Naive thymus-derived CD4-positive, alpha-beta T cell (primary cell): ENCODE measurements around the gene C19orf73. TPM values are rescaled to one million over a fixed set of nuclear protein-coding genes. Genes with fewer than 3 reads are reported as not detected.
A peak's percentile ranks its signal among the peaks of the same experiment; 100 is the strongest.

Experiments
- ATAC-seq: fragments of 150-1000 bp; cut with Tn5 transposase; 2 replicates; pipeline ENCODE4 v1.10.0; 2021; ENCODE audit warnings: mild to moderate bottlenecking, moderate library complexity
- CTCF ChIA-PET: fragments of 350-600 bp; sonication (Branson Sonifier 250); formaldehyde crosslinking; loops from one replicate; lab custom pipeline; 2021; ENCODE audit warnings: antibody characterized with exemption; lab: Charles Lee
- POLR2A ChIA-PET: fragments of 350-600 bp; sonication (Branson Sonifier 250); formaldehyde crosslinking; loops from one replicate; lab custom pipeline; 2021; ENCODE audit warnings: antibody characterized with exemption, inconsistent platforms; lab: Charles Lee
- DNase-seq, 9 donors: peaks; one replicate each; pipeline versions ENCODE4 v3.0.0 to v3.0.0-alpha.2; 2020 to 2022; ENCODE audit warnings: mixed read lengths in 1 of 9
- H3K27ac ChIP-seq: one replicate; pipeline ENCODE4 v1.7.0; 2013; ENCODE audit warnings: mild to moderate bottlenecking, low read depth, low read length, moderate library complexity
- H3K27me3 ChIP-seq, 2 donors: one replicate each; pipeline ENCODE4 v1.7.0; 2013; ENCODE audit warnings: low read length in 2 of 2, mild to moderate bottlenecking in 2 of 2, moderate library complexity in 2 of 2; ENCODE audit not compliant: control insufficient read depth in 2 of 2, insufficient read depth in 2 of 2
- H3K36me3 ChIP-seq, 3 experiments: 1 replicate in 2 of 3; 2 replicates in 1 of 3; pipeline ENCODE4 v1.7.0; 2013; ENCODE audit warnings: low read length in 3 of 3, mild to moderate bottlenecking in 3 of 3, moderate library complexity in 1 of 3; ENCODE audit not compliant: insufficient read depth in 3 of 3, control insufficient read depth in 2 of 3
- H3K4me1 ChIP-seq, 2 donors: one replicate each; pipeline ENCODE4 v1.7.0; 2013; ENCODE audit warnings: low read length in 2 of 2, mild to moderate bottlenecking in 2 of 2, moderate library complexity in 1 of 2; ENCODE audit not compliant: control insufficient read depth in 2 of 2, insufficient read depth in 2 of 2
- H3K4me3 ChIP-seq: 2 replicates; pipeline ENCODE4 v1.7.0; 2013; ENCODE audit warnings: mild to moderate bottlenecking, low read length
- H3K9me3 ChIP-seq, 3 experiments: 1 replicate in 2 of 3; 2 replicates in 1 of 3; pipeline ENCODE4 v1.7.0; 2013; ENCODE audit warnings: low read length in 3 of 3; ENCODE audit not compliant: control insufficient read depth in 2 of 3
- H3K27ac Mint-ChIP-seq, 9 donors: one replicate each; pipeline ENCODE4 v1.8.0; 2020 to 2022; ENCODE audit warnings: mixed read lengths in 9 of 9, mild to moderate bottlenecking in 8 of 9, moderate library complexity in 5 of 9, inconsistent platforms in 2 of 9
- H3K27me3 Mint-ChIP-seq, 5 donors: one replicate each; pipeline ENCODE4 v1.8.0; 2021 to 2022; ENCODE audit warnings: mixed read lengths in 5 of 5, mild to moderate bottlenecking in 1 of 5
- H3K36me3 Mint-ChIP-seq, 5 donors: one replicate each; pipeline ENCODE4 v1.8.0; 2020 to 2022; ENCODE audit warnings: mixed read lengths in 5 of 5, mild to moderate bottlenecking in 3 of 5, inconsistent platforms in 1 of 5
- H3K4me1 Mint-ChIP-seq, 7 donors: one replicate each; pipeline ENCODE4 v1.8.0; 2020 to 2022; ENCODE audit warnings: mixed read lengths in 7 of 7, mild to moderate bottlenecking in 3 of 7, inconsistent platforms in 1 of 7
- H3K4me3 Mint-ChIP-seq, 10 donors: one replicate each; pipeline ENCODE4 v1.8.0; 2020 to 2022; ENCODE audit warnings: mild to moderate bottlenecking in 10 of 10, mixed read lengths in 10 of 10, moderate library complexity in 6 of 10, inconsistent platforms in 2 of 10
- H3K9me3 Mint-ChIP-seq, 11 donors: one replicate each; pipeline ENCODE4 v1.8.0; 2020 to 2022; ENCODE audit warnings: mixed read lengths in 11 of 11, mild to moderate bottlenecking in 4 of 11, inconsistent platforms in 1 of 11, moderate library complexity in 1 of 11
- intact Hi-C, 2 donors: fragments of 100-400 bp; cut with micrococcal nuclease; formaldehyde crosslinking; loops; one replicate each; pipeline ENCODE4 v1.15.1; 2023
- polyA plus RNA-seq, 2 donors: library from polyadenylated mRNA; unstranded; fragments of 300-500 nt; fragmentation: Illumina TruSeq; gene quantifications; one replicate each; pipeline ENCODE4 v1.2.3, GENCODE V29; 2021
- total RNA-seq, 6 experiments: library from RNA in 5 of 6; stranded (reverse) in 5 of 6; gene quantifications; 1 replicate in 5 of 6; 2 replicates in 1 of 6; pipeline ENCODE4 v1.2.3 and lab custom pipeline; 2021 to 2026

C19orf73 gene
- total and polyA plus RNA-seq, 7 experiments from 2014 or later = 1.3 to 4.8 (median 2.3) TPM

DNA sequence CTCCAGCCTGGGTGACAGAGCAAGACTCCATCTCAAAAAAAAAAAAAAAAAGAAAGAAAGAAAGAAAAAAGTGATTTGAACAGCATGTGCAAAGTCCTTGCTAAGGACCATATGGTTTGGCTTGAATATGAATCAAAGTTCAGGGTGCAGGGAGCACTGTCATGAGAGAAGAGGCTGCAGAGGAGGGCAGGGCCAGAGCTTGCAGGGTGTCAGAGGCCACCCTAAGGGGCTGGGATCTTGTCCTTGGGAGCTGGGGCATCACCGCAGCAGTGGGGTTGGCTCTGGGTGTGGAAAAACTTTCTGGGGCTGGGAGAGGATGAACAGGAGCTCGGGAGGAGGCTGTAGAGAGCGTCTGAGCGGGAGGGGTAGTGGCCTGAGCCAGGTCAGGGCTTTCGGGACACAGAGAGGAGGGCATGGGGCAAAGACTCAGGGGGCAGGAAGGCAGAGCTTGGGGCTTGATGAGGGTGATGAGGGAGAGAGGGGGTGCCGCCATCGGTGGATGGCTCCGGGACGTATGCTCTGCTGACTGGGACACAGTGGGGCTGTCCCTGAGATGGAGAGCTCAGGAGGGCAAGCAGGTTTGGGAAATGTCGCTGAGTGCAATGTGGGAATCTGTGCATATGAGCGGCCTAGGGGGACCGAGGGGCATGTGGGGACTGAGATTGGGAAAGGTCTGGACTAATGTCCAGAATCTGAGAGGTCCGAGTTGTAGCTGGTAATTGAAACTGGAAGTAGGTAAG lies 41.7 kb upstream of the C19orf73 start:
- H3K4me1 ChIP-seq = peaks cover 0 to 7% of the 10 kb centered on the region in 2 donors
- ChIA-PET CTCF (no interaction called here), POLR2A (no interaction called here)
- H3K4me1 Mint-ChIP-seq = peaks cover 5 to 12% (median 7%) of the 10 kb centered on the region in 7 donors
- no peaks in the 10 kb centered on the region for H3K9me3 ChIP-seq
- no peaks in the 10 kb centered on the region for H3K9me3 Mint-ChIP-seq
- intact Hi-C loops = no loop called here
- H3K27me3 Mint-ChIP-seq = peaks cover 34 to 49% (median 40%) of the 10 kb centered on the region in 5 donors
- H3K36me3 ChIP-seq = no peaks in the 10 kb centered on the region
- H3K27ac ChIP-seq = no peak overlapping the region
- H3K36me3 Mint-ChIP-seq = peaks cover 0 to 4% (median 0%) of the 10 kb centered on the region in 5 donors
- ATAC-seq = no peak
- H3K4me3 ChIP-seq = no peak overlapping the region
- H3K27me3 ChIP-seq = peaks cover 0 to 12% of the 10 kb centered on the region in 2 donors
- H3K27ac Mint-ChIP-seq = no peak overlapping the region
- no peak for DNase-seq
- H3K4me3 Mint-ChIP-seq = no peak overlapping the region

DNA sequence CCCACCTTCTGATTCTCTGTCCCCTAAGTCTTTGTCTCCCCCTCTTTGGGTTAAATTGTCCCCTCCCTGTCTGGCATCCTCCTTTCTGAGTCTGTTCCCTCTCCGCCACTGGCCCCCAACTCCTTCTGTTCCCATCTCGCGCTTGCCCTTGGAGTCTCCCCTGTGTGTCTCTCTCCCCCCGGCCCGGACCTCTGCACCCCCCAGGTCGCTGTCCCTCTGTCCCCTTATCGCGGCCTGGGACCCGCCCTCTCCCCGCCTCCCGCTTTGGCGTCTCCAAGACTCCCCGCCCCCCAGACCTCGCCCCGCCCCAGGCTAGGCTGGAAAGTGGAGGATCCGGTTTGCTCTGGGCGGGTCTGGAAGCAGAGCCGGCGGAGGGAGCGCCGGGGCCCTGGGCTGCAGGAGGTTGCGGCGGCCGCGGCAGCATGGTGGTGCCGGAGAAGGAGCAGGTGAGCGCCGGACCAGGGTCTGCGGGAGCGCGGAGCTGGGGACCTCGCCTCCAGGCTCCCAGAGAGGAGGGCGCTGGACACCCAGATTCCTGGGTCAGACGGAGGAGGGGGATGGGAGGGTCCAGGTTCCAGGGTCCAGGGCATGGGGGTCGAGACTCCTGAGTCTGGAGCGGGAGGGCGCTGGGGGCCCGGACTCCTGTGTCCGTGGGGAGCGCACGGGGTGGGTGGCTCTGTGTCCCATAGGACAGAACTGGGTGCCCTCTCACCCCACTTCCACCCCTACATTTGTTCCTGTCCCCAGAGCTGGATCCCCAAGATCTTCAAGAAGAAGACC lies 38.7 kb upstream of the C19orf73 start, which contains the start of gene TRPM4:
Gene TRPM4 (plus strand): TSS at position 348 of the 780 bp plus-strand sequence. CDS start 75 bp downstream, at position 423.
- intact Hi-C loops = no loop called here
- peak in 4 of 9 donors; percentile 13 to 75 (median 22) for DNase-seq
- peaks cover 54 to 68% (median 63%) of the 10 kb centered on the region in 5 donors for H3K27me3 Mint-ChIP-seq

GRCh38 chr19:49155820-49156346 lies 36.9 kb upstream of the C19orf73 start:
- ChIA-PET POLR2A (no interaction called here), CTCF (interaction anchor here (0.9 kb wide), 1 partner anchor 58 kb away, joined by 4 read pairs; no protein-coding TSS in a partner anchor)
- Mint-ChIP-seq H3K9me3 (peaks cover 0 to 11% (median 5%) of the 10 kb centered on the region in 11 donors), H3K27me3 (peaks cover 59 to 78% (median 62%) of the 10 kb centered on the region in 5 donors), H3K36me3 (peaks cover 0 to 9% (median 2%) of the 10 kb centered on the region in 5 donors), H3K27ac (no peak overlapping the region), H3K4me3 (peak overlapping the region in 1 of 10 donors; percentile 8), H3K4me1 (peaks cover 11 to 22% (median 17%) of the 10 kb centered on the region in 7 donors)
- Histone ChIP-seq H3K4me3 (no peak overlapping the region), H3K9me3 (no peaks in the 10 kb centered on the region), H3K27me3 (peaks cover 3 to 23% of the 10 kb centered on the region in 2 donors), H3K27ac (no peak overlapping the region), H3K36me3 (no peaks in the 10 kb centered on the region), H3K4me1 (peaks cover 0 to 14% of the 10 kb centered on the region in 2 donors)
- no peak for DNase-seq
- intact Hi-C loops = no loop called here
- ATAC-seq = no peak

More for the DNA sequence above, 38.7 kb upstream of the C19orf73 start, which contains the start of gene TRPM4:
- Mint-ChIP-seq H3K27ac (peak within 1 kb of the TSS in 1 of 9 donors; percentile 21), H3K4me3 (peak within 1 kb of the TSS in 9 of 10 donors; percentile 12 to 74 (median 55)), H3K36me3 (peaks cover 0 to 4% (median 2%) of the 10 kb centered on the region in 5 donors), H3K4me1 (peaks cover 5 to 13% (median 7%) of the 10 kb centered on the region in 7 donors), H3K9me3 (peaks cover 0 to 10% (median 4%) of the 10 kb centered on the region in 11 donors)
- peaks cover 0 to 7% of the 10 kb centered on the region in 2 donors for H3K4me1 ChIP-seq
- peak; percentile 75 for ATAC-seq
- H3K27ac ChIP-seq = no peak within 1 kb of the TSS
- POLR2A ChIA-PET = no interaction called here
- H3K4me3 ChIP-seq = no peak within 1 kb of the TSS
- no peaks in the 10 kb centered on the region for H3K9me3 ChIP-seq
- CTCF ChIA-PET = no interaction called here
- no peaks in the 10 kb centered on the region for H3K36me3 ChIP-seq
- peaks cover 0 to 14% of the 10 kb centered on the region in 2 donors for H3K27me3 ChIP-seq

DNA sequence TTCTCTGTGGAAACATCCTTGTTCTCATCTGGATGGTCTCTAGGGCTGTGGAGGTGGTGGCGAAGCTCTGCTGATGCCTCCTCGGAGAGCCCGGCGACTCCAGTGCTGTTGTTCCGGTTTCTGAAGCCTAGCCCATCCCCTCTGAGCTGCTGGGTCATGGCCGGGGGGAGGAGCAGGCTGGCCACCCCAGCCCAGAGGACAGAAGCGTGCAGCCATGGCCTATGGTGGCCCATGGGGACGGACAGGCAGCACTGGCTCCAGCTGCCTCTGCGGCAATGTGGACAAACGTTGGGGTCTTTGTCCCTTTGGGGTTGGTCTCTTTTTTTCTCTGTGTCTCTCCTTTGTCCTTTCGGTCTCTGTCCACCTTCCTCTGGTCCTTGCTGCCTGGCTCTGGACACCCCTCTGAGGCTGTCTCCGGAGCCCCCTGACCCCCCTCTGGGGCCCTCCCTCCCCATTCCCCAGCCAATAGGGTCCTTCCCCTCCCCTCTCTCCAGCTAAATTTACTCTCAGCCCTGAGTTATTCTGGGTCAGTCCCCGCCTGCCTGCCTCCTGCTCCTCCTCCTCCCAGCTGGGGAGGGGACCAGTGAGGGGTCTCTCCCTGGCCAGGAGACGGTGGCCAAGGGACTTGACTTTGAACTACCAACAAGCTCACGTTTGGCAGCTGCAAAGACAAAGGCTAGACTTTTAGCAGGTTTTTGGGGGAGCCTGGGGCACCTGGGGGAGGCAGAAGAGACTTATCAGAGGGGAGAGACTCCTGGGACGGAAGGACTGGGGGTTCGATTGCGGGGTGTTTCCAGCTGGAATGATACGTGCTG lies 36.3 kb upstream of the C19orf73 start, which contains the start of gene HRC:
Gene HRC (minus strand): TSS at position 392 of the 815 bp plus-strand sequence. CDS start 159 bp downstream, at position 233.
- intact Hi-C loops = no loop called here
- DNase-seq (no peak), ATAC-seq (no peak)
- Mint-ChIP-seq H3K36me3 (peaks cover 0 to 9% (median 2%) of the 10 kb centered on the region in 5 donors), H3K4me1 (peaks cover 11 to 26% (median 18%) of the 10 kb centered on the region in 7 donors), H3K9me3 (peaks cover 0 to 11% (median 5%) of the 10 kb centered on the region in 11 donors), H3K27me3 (peaks cover 55 to 75% (median 58%) of the 10 kb centered on the region in 5 donors), H3K4me3 (peak within 1 kb of the TSS in 3 of 10 donors; percentile 3 to 38 (median 8)), H3K27ac (no peak within 1 kb of the TSS)
- Histone ChIP-seq H3K27me3 (peaks cover 3 to 28% of the 10 kb centered on the region in 2 donors), H3K4me1 (peaks cover 0 to 21% of the 10 kb centered on the region in 2 donors), H3K27ac (no peak within 1 kb of the TSS), H3K36me3 (no peaks in the 10 kb centered on the region), H3K4me3 (no peak within 1 kb of the TSS), H3K9me3 (no peaks in the 10 kb centered on the region)
- CTCF ChIA-PET = interaction anchor here (0.9 kb wide), 1 partner anchor 58 kb away, joined by 4 read pairs; no protein-coding TSS in a partner anchor
- POLR2A ChIA-PET = no interaction called here

GRCh38 chr19:49154279-49154678 lies 35.3 kb upstream of the C19orf73 start:
- Mint-ChIP-seq H3K4me1 (peaks cover 12 to 35% (median 27%) of the 10 kb centered on the region in 7 donors), H3K27ac (no peak overlapping the region), H3K9me3 (peaks cover 0 to 11% (median 5%) of the 10 kb centered on the region in 11 donors), H3K36me3 (peaks cover 0 to 9% (median 0%) of the 10 kb centered on the region in 5 donors), H3K27me3 (peaks cover 54 to 75% (median 56%) of the 10 kb centered on the region in 5 donors), H3K4me3 (peak overlapping the region in 2 of 10 donors; percentile 3 to 38)
- peaks cover 7 to 30% of the 10 kb centered on the region in 2 donors for H3K4me1 ChIP-seq
- no peak overlapping the region for H3K4me3 ChIP-seq
- DNase-seq (no peak), ATAC-seq (no peak)
- H3K27me3 ChIP-seq = peaks cover 3 to 38% of the 10 kb centered on the region in 2 donors
- intact Hi-C loops = loop anchor here in 1 of 2 donors (5.0 kb wide), 1 partner anchor 37 kb away; the partner anchor contains the start of genes C19orf73 and PPFIA3
- no peak overlapping the region for H3K27ac ChIP-seq
- no peaks in the 10 kb centered on the region for H3K9me3 ChIP-seq
- no peaks in the 10 kb centered on the region for H3K36me3 ChIP-seq
- ChIA-PET CTCF (interaction anchor here (0.6 kb wide), 1 partner anchor 15 kb away, joined by 3 read pairs; no protein-coding TSS in a partner anchor), POLR2A (interaction anchor here (0.6 kb wide), 1 partner anchor 153 kb away, joined by 5 read pairs; no protein-coding TSS in a partner anchor)
